ENCODE results near the gene IFFO2. TPM values are rescaled to one million over a fixed set of nuclear protein-coding genes. Genes with fewer than 3 reads are reported as not detected.

Gene IFFO2
- total and polyA plus RNA-seq, 2 of the 13 experiments (the other 11 are each of a cell fraction or from before 2014, with no cell fraction given), result 7.3 to 16.7 TPM

- TF ChIP-seq ARHGAP35 (CRISPR knock-in tag; IDR thresholded peaks at IDR 0.05; ENCODE audit: borderline replicate concordance) (no peak), TGIF2 (CRISPR knock-in tag; IDR thresholded peaks at IDR 0.05) (no peak), ZNF552 (CRISPR knock-in tag; IDR thresholded peaks at IDR 0.05; ENCODE audit: borderline replicate concordance) (no peak), PTBP1 (IDR thresholded peaks at IDR 0.05; ENCODE audit: low read depth, low read length, poor library complexity, severe bottlenecking) (no peak), ZNF619 (CRISPR knock-in tag; IDR thresholded peaks at IDR 0.05) (no peak), DZIP1 (CRISPR knock-in tag; IDR thresholded peaks at IDR 0.05) (0 out of 2 replicates have a peak, but pooled peaks have one; percentile 53), ZNF101 (CRISPR knock-in tag; IDR thresholded peaks at IDR 0.05; ENCODE audit: borderline replicate concordance, low read depth) (no peak), U2AF2 (IDR thresholded peaks at IDR 0.05; ENCODE audit: low read depth, low read length) (no peak), TCF7 (IDR thresholded peaks at IDR 0.05; ENCODE audit: low read depth) (no peak), SRY (CRISPR knock-in tag; IDR thresholded peaks at IDR 0.05) (peak; percentile 60; the same call in 1 of the 2 replicates), ZNF17 (CRISPR knock-in tag; IDR thresholded peaks at IDR 0.05) (no peak), ESRRA (CRISPR knock-in tag; IDR thresholded peaks at IDR 0.05; ENCODE audit: low read depth) (0 out of 2 replicates have a peak, but pooled peaks have one; percentile 42), ZNF556 (CRISPR knock-in tag; IDR thresholded peaks at IDR 0.05; ENCODE audit: borderline replicate concordance) (no peak; the same call in 1 of the 2 replicates), ATF5 (CRISPR knock-in tag; IDR thresholded peaks at IDR 0.05; ENCODE audit: low read depth) (no peak), TBP (CRISPR knock-in tag; IDR thresholded peaks at IDR 0.05) (no peak), ZBTB34 (CRISPR knock-in tag; IDR thresholded peaks at IDR 0.05) (no peak; the same call in 1 of the 2 replicates), HBP1 (CRISPR knock-in tag; IDR thresholded peaks at IDR 0.05; ENCODE audit: low read depth) (no peak), ZNF878 (CRISPR knock-in tag; IDR thresholded peaks at IDR 0.05) (no peak), ZNF703 (CRISPR knock-in tag; IDR thresholded peaks at IDR 0.05; ENCODE audit: borderline replicate concordance) (no peak), ZNF577 (CRISPR knock-in tag; IDR thresholded peaks at IDR 0.05; ENCODE audit: borderline replicate concordance, low read depth) (no peak), ZNF33B (CRISPR knock-in tag; IDR thresholded peaks at IDR 0.05) (no peak), GPBP1L1 (CRISPR knock-in tag; IDR thresholded peaks at IDR 0.05) (no peak)
These were observed 19.5 kb downstream of the IFFO2 start (continued) for GRCh38 chr1:18936814-18937481.
